Measurements from ENCODE around the gene IFITM10. TPM values are rescaled to one million over a fixed set of nuclear protein-coding genes. Genes with fewer than 3 reads are reported as not detected.

IFITM10 gene
- total RNA-seq, 1 donor from 2014 or later: 0.66 TPM

DNA sequence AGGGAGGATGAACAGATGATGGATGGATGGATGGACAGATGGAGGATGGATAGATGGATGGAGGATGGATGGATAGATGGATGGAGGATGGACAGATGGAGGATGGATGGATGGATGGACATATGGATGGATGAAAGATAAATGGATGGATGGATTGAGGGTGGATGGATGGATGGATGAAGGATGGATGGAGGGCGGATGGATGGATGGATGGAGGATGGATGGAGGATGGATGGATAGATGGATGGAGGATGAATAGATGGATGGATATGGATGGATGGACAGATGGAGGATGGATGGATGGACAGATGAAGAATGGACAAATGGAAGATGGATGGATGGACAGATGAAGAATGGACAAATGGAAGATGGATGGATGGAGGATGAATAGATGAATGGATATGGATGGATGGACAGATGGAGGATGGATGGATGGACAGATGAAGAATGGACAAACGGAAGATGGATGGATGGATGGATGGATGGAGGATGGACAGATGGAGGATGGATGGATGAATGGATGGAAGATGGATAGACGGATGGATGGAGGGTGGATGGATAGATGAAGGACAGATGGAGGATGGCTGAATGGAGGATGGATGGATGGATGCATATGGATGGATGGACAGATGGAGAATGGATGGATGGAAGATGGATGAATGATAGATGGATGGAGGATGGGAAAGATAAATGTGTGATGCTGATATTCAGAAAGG lies 7.4 kb downstream of the IFITM10 start:
- intact Hi-C loops (cut with micrococcal nuclease): no loop called here

DNA sequence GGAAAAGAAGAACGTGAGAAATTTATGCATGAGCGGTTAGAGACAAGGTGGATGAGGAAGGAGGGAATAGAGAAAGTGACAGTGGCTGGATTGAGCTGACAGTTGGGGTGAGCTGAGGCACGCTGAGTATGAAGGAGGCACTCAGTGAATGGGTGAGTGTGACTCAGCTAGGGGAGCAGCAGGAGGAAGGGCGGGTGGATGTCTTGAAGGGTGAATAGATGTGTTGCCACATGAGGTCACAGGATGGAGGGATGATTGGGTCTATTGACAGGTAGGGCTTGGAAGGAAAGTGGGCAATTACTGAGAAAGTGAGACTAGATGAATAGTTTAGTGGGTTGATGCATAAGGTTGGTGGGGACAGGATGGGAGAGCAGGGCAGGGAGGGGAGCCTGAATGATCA lies 8.0 kb downstream of the IFITM10 start:
- intact Hi-C loops (cut with micrococcal nuclease): no loop called here

DNA sequence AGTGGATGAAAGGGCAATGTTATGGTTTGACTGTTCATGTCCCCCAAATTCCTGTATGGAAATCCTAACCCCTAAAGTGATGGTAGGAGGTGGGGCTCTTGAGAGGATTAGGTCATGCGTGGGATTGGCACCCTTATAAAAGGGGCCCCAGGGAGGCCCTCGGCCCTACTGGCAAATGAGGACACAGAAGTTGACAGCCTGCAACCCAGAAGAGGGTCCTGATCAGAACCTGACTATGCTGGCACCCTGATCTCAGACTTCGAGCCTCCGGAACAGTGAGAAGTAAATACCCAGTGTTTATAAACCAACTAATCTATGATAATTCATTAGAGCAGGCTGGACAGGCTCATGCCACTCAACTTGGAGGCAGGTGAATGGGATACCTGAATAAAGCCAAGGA lies 8.7 kb downstream of the IFITM10 start:
- intact Hi-C loops (cut with micrococcal nuclease): no loop called here

DNA sequence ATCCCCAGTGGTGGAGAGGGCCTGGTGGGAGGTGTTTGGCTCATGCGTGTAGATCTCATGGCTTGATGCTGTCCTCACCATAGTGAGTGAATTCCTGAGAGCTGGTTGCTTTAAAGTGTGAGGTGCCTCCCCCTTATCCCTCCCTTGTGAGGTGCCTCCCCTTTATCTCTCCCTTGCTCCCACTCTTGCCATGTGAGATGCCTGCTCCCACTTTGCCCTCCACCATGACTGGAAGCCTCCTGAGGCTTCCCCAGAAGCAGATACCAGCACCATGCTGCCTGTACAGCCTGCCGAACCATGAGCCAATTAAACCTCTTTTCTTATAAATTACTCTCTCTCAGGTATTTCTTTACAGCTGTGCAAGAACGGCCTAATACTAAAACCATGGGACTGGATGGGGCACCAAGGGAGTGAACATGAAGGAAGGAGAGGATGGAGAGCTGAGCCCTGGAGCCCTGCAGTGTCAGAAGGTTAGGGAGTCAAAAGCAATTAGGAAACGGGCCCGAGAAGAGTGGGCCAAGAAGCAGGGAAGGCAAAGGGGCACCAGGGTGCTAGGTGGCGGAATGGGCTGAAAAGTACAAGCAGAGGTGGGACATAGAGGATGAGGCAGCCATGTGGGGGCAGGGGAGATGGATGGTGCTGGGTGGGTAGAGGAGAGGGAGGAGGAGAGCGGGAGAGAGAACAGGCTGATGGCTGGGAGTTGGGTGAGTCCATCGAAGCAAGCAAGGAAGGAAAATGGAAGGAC lies 9.4 kb downstream of the IFITM10 start:
- intact Hi-C loops (cut with micrococcal nuclease): no loop called here

DNA sequence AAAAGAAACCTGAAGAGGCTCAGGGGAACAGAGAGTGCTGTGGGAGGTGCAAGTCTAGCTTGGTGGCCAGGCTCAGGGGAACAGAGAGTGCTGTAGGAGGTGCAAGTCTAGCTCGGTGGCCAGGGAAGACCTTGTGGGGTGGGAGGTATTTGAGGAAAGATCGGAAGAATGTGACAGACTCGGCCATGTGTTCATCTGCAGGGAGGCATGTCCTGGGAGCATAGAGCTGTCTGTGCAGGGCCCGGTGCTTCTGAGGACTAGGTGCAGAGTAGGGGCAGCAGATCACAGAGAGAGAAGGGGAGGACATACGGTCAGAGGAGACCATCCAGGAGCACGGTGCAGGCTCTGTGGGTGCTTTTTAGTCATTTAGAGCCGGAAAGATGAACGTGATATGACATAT lies 10.8 kb downstream of the IFITM10 start:
- intact Hi-C loops (cut with micrococcal nuclease): no loop called here

DNA sequence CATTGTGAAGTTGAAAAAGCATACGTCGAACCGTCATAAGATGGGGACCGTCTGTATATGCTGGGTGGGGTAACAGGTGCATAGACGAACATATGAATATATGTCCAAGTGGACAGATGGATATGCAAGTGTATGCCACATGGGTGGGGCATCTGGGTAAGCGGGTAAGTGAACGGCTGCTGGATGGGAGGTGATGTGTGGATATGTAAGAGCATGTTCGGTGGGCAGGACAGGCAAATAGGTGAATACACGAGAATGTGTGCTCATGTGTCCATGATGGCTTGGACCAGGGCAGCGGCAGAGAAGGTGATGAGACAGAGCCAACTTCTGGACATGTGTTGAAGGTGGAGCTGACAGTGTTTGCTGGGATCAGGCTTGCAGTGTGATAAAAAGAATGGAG lies 12.0 kb downstream of the IFITM10 start:
- intact Hi-C loops (cut with micrococcal nuclease): no loop called here

DNA sequence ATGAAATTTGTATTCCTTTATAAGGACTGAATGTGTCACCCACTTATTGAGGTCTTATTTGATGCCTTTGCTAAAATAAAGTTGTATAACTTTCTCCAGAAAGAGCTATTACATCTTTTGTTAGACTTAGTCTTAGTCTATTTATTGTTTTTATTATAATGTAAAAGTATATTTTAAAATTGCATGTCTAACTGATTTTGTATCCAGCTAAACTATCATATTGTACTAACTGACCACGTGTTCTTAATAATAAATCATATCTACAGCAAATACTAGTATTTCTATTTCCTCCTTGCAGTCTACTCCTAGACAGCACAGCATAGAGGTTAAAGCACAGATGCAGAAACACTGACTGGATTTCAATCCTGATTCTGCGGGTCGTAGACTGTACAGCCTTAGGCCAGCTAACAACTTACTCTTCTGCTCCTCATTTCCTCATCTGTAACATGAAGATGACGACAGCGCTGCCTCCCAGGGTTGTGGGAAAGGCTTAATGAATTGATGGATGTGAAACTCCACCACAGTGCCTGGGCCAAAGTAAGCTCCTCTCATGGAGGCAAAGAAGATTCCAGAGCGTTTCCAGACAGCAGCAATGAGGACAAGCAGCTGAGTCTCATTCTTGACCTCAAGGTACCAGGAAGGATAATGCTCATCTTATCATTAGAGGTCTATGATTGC lies 13.2 kb downstream of the IFITM10 start:
- intact Hi-C loops (cut with micrococcal nuclease): no loop called here

DNA sequence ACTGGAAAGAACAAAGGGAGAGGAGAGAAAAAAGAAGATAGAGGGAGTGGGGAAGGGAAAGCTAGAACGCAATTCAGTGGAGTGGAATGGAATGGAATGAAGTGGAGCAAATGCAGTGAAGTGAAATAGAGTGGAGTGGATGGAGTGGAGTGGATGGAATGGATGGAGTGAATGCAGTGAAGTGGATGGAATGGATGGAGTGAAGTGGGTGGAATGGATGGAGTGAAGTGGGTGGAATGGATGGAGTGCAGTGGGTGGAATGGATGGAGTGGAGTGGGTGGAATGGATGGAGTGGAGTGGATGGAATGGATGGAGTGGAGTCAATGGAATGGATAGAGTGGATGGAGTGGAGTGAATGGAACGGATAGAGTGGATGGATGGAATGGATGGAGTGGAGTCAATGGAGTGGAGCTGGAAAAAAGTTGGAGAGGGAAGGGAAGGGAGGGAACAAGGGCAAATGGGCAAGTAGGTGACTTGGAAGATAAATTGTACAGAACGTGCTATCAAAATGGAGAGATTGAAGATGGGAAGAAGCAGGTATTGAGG lies 13.9 kb downstream of the IFITM10 start:
- intact Hi-C loops (cut with micrococcal nuclease): no loop called here

DNA sequence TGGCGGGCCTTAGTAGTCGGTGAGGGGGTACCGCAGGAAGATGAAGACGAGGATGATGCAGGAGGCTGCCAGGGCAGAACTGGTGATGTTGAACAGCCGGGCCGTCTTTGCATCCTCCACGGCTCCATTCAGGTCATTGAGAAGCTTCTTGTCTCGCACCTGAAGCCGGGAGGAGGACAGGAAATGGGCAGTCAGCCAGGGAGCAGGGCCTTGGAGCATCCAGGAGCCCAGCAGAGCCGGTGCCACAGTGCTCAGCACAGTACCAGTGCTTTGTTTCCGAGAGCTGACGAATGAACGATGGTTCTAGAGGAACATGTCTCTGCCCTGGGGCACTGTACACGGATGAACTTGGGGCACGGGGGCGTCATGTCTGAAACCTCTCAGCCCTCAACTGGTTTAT lies 15.1 kb downstream of the IFITM10 start:
- intact Hi-C loops (cut with micrococcal nuclease): no loop called here

DNA sequence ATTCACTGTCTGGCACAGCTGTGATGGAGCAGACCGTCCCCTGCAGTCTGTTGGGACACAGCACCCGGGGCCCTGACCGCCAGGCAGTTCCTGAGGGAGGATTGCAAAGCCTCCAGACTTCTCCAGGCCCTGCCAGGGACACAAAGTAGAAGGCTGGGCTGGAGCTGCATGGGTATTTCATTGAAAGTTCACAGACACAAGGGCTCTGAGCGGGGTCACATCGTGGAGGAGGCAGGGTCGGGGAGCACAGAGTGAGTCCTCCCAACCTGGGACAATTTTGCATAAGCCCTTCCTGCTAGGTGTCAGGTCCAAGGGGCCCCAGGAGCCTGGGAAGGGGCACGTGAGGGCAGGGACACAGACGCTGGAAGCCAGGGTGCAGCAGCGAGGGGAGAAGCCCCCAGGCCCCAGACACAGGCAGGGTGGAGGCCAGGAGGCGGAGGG lies 15.7 kb downstream of the IFITM10 start:
- intact Hi-C loops (cut with micrococcal nuclease): no loop called here

DNA sequence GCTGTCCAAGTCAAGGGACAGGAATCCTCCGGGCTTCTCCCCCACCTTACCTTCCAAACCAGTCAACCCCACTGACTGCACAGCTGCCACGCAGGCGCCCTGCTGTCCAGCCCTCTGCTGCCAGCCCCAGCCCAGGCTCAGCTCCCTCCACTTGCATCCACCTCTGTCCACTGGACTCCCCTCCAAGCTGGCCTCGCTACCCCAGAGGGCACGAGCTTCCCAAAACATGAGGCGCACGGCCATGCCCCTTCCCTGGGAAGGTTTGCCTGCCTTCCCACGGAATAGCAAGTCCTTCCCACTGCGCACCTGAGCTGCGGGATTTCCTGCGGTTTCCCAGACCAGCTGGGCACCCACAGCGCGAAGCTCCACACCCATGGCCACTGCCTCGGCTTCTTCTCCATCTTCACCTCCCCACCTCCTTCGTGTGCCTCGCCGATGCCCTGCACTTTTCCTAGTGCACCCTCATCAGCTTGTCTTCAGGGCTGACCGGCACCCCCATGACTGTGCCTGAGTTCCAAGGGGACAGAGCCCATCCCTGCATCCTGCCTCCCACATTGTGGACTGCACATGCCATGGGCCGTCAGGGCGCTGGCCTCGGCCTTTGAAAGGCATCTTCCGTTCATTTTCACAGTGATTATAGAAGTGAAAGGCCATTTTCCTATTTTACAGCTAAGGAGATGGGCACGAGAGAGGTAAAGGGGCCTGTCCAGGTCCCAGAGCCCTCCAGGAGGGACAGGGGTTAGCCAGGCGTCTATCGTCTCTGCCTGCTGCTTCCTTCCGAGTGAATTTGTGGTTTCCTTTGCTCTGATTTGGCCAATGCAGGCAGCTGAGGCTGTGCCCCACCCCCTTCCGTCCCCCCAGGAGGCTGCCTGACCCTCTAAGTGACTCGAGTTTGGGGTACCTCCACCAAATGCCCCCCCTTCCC lies 16.4 kb downstream of the IFITM10 start:
- intact Hi-C loops (cut with micrococcal nuclease): no loop called here

DNA sequence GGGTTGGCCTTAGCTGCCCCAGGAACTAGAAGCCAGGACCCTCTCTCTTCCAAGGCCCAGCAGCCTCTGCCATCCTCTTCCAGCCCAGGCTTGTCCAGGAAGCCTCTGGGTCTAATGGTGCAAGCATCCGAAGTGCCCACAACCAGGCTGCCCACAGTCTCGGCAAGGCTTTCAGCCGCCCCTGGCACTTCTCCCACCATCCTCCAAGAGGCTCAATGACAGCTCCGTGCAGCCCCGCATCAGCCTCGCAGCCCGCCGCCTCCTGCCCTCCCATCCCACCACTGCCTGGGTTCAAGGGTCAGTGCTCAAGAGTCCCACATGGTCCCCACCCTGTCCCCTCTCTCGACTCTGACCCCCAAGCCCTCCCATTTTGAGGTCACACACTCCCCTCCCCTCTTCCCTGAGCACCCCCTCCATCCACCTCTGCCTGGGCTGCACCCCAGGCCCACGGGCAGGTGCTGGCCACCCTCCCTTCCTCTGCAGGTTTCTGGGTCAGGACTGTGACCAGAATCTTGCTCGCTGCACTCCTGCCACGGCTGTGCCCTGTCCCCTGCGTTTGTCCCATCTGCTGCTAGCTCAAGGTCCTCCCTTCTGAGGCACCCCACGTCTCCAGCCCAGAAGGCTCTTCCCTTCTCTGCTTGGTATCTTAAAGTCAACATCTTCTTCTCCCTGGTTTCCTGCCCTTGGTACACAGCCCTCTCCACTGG lies 17.2 kb downstream of the IFITM10 start:
- intact Hi-C loops (cut with micrococcal nuclease): no loop called here

DNA sequence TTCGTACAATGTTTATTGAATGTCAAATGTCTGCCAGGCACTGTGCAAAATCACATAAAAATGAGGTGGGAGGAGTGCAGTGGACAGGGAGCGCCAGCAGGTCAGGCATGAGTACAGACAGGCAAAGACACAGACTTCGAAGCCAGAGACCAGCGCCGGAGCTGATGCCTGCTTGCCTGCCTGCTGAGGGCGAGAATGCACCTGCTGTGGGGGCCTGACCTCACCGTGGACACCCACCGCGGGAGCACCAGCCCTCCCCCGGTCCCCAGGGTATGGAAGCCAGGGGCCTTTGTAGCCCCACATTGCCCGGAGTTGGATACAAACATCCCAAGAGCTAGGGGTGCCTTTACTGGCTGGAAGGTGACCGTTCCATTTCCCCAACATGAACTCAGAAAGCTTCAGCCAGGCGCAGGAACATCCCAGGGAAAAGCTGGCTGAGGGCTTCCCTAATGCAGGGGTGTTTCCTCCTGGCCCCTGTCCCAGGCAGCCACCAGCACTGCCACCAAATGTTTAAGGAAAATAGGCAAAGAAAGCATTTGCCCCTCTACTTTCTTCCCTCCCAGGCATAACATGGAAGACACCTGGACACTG lies 17.9 kb downstream of the IFITM10 start:
- intact Hi-C loops (cut with micrococcal nuclease): no loop called here

DNA sequence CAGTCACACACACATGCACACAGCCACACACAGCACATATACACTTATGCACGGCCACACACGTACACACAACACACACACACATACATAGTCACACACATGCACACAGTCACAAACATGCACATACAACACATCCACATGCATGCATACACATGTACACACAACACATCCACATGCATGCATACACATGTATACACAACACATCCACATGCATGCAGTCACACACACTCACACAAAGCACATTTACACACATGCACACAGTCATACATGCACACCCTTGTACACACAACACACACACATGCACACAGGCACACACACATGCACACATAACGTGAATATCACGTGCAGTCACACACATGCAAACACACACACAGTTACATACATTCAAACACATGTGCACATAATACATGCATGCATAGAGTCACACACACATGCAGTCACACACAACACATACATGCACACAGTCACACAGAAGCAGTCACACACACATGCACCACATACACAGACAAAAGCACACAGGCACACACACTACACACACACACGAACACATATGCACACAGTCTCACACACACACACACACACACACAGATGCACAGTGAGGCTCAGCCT lies 18.8 kb downstream of the IFITM10 start:
- intact Hi-C loops (cut with micrococcal nuclease): no loop called here

DNA sequence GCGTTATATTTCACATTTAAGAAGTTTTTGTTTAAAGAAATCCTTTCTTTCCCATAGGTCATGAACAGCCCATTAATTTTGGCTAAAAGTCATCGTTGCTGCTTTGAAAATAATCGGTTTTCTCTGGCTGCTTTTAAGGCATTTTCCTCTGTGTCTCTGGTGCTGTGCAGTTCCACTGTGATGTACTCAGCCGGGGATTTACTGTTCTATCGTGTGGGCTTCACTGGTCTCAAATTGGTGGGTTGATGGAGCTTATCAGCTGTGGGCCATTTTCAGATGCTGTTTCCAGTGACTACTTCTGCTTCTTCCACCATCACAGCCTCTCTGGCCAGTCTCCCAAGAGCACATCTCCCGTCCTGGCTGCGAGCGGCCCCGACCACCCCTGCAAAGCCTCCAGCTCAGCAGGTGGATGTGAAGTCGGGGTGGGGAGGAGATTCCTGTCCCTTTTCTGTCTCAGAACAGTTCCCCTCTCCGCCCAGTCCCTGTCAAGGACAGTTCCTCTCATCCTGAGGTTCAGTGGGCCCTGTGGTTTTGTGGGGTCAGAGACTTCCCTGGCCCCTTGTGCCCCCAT lies 20.3 kb downstream of the IFITM10 start:
- intact Hi-C loops (cut with micrococcal nuclease): no loop called here

DNA sequence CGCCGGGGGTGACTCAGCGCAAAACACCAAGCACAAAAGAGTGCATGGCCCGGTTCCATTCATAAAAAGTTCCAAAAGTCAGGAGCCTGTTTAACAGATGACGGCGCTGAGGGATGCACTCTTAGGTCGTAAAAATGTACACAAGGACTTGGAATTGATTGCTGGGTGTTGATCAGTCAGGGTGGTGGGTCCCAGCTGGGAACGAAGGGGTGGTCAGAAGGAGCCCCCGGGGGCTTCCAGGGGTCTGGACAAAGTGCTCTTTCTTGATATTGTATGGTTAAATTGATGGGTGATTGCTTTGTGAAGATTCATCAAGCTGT lies 20.7 kb downstream of the IFITM10 start:
- intact Hi-C loops (cut with micrococcal nuclease): no loop called here

DNA sequence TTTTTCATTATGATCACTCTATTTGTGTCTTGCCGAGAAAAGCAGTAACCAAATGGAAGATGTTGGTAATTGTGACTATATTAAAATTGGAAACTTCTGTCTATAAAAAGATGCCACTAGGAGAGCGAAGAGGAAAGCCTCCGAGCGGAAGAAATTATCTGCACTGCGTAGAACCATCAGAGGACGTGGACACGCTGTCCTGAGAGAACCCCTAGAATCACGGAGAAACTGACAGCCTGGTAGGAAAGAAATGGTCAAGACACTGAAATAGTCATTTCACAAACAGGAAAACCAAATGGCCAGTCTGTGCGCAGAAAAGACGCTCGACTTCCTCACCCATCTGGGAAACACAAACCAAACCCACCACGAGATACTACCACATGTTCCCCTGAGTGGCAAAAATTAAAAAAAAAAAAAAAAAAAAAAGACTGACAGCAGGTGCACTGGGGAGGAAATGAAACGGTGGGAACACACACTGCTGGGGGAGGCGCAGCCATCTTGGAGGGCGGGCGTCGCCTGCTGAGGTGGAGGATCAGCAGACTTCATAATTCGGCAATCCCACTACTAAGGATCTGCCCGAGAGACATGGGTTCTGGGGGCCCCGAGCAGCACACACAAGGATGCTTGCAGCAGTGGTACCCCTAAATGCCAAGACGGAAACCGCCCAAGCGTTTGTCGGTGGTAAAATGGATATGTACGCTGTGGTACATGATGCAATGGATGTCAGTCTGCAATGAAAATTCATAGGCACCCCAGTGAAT lies 21.3 kb downstream of the IFITM10 start:
- intact Hi-C loops (cut with micrococcal nuclease): no loop called here

DNA sequence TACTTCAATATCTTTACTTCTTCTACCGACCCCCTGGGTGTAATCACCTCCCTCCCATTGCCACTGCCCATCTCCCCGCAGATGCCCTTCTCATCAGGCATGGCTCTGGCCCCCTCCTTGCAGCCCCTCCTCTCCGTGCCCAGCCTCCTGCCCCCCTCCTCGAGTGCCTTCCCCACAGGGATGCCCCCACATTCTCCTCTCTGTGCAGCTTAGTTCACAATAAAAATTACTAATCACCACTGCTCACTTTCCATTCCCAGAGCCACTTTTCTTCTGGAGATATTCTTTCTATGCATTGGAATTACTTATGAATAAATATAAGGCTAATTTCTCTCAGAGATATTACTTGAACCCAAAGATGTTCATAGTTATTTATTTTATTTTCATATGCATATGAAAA lies 22.1 kb downstream of the IFITM10 start:
- intact Hi-C loops (cut with micrococcal nuclease): no loop called here

DNA sequence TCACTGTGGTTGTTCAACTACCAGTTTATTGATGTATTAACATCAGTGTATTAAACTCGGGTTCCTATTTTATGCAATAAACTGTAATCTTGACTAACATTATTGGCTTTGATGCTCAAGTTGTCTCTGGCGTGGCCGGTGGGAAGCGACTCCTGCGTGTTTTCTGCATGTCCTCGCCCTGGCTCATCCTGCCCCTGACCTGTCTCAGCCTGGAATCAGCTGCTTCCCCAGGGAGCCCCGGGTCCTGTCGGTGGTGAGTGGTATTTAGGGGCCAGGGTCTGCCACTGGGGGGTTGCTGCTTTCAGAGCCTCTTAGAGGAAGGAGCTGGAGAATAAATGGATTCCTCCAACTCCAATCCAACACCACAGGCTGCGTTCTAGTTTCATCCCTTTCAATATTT lies 22.5 kb downstream of the IFITM10 start:
- intact Hi-C loops (cut with micrococcal nuclease): no loop called here
